Peyer's patch (tissue), 4 donors: ENCODE results near the gene CHMP1B. TPM values are rescaled to one million over a fixed set of nuclear protein-coding genes. Genes with fewer than 3 reads are reported as not detected.

Source experiments
- DNase-seq, 3 donors: peaks; one replicate each; pipeline ENCODE4 v3.0.0-alpha.2; 2017 to 2019
- H3K27ac ChIP-seq, 4 donors: fragments of 200-600 bp; sonication (generic); one replicate each; pipeline ENCODE4 v1.5.1; 2016 to 2019
- H3K27me3 ChIP-seq, 2 donors: fragments of 200-600 bp; sonication (generic); one replicate each; pipeline ENCODE4 v1.5.1; 2019
- H3K36me3 ChIP-seq, 3 donors: fragments of 200-600 bp; sonication (generic); one replicate each; pipeline ENCODE4 v1.5.1; 2016 to 2019
- H3K4me1 ChIP-seq, 4 donors: fragments of 200-600 bp; sonication (generic); one replicate each; pipeline ENCODE4 v1.5.1; 2016 to 2019
- H3K4me3 ChIP-seq, 4 donors: fragments of 200-600 bp; sonication (generic); 1 replicate in 3 of 4; 2 replicates in 1 of 4; pipeline ENCODE4 v1.5.1; 2016 to 2019; ENCODE audit warnings: mild to moderate bottlenecking in 1 of 4
- H3K9me3 ChIP-seq, 4 donors: fragments of 200-600 bp; sonication (generic); one replicate each; pipeline ENCODE4 v1.5.1; 2016 to 2019; ENCODE audit warnings: mild to moderate bottlenecking in 1 of 4
- CTCF ChIP-seq, 6 experiments: fragments of 450-650 bp in 4 of 6; fragments of 200-600 bp in 2 of 6; sonication (generic) in 1 of 6; IDR thresholded peaks; one replicate each; pipeline ENCODE4 v1.5.1; 2017 to 2019; ENCODE audit warnings: antibody characterized with exemption in 6 of 6, mild to moderate bottlenecking in 3 of 6, moderate library complexity in 1 of 6
- POLR2A ChIP-seq, 2 donors: fragments of 450-650 bp; IDR thresholded peaks; one replicate each; pipeline ENCODE4 v1.5.1; 2017; ENCODE audit warnings: antibody characterized with exemption in 2 of 2, mild to moderate bottlenecking in 2 of 2, moderate library complexity in 2 of 2
- total RNA-seq, 4 donors: library from RNA; depleted of rRNA; stranded (reverse); fragments of >200 nt; gene quantifications; one replicate each; pipeline ENCODE4 v1.1.0, GENCODE V29; 2016

CHMP1B gene
- total RNA-seq, 4 donors from 2014 or later: 51.1 to 71.6 (median 65.0) TPM

- no peak for DNase-seq
- Histone ChIP-seq H3K4me1 (no peaks in the 10 kb centered on the region), H3K36me3 (no peaks in the 10 kb centered on the region), H3K9me3 (no peaks in the 10 kb centered on the region), H3K27me3 (no peaks in the 10 kb centered on the region), H3K4me3 (no peak overlapping the region), H3K27ac (no peak overlapping the region)
- no peak for TF ChIP-seq POLR2A (IDR thresholded peaks at IDR 0.05)
- no peak for TF ChIP-seq CTCF (IDR thresholded peaks at IDR 0.05)
Measured at GRCh38 chr18:11828786-11829432, 22.3 kb upstream of the CHMP1B start.

GRCh38 chr18:11830585-11830984 lies 20.6 kb upstream of the CHMP1B start:
- no peaks in the 10 kb centered on the region for H3K9me3 ChIP-seq
- H3K36me3 ChIP-seq: no peaks in the 10 kb centered on the region
- no peak overlapping the region for H3K4me3 ChIP-seq
- TF ChIP-seq CTCF (IDR thresholded peaks at IDR 0.05): no peak
- TF ChIP-seq POLR2A (IDR thresholded peaks at IDR 0.05): no peak
- H3K27me3 ChIP-seq: no peaks in the 10 kb centered on the region
- no peaks in the 10 kb centered on the region for H3K4me1 ChIP-seq
- no peak for DNase-seq
- H3K27ac ChIP-seq: no peak overlapping the region

GRCh38 chr18:11831921-11832320 lies 19.3 kb upstream of the CHMP1B start:
- H3K9me3 ChIP-seq: no peaks in the 10 kb centered on the region
- no peaks in the 10 kb centered on the region for H3K27me3 ChIP-seq
- H3K4me3 ChIP-seq: no peak overlapping the region
- DNase-seq: no peak
- no peaks in the 10 kb centered on the region for H3K4me1 ChIP-seq
- TF ChIP-seq CTCF (IDR thresholded peaks at IDR 0.05): no peak
- no peak for TF ChIP-seq POLR2A (IDR thresholded peaks at IDR 0.05)
- H3K36me3 ChIP-seq: no peaks in the 10 kb centered on the region
- H3K27ac ChIP-seq: no peak overlapping the region

GRCh38 chr18:11834772-11835171 lies 16.4 kb upstream of the CHMP1B start:
- H3K36me3 ChIP-seq: no peaks in the 10 kb centered on the region
- TF ChIP-seq CTCF (IDR thresholded peaks at IDR 0.05) (no peak), POLR2A (IDR thresholded peaks at IDR 0.05) (no peak)
- DNase-seq: no peak
- no peak overlapping the region for H3K27ac ChIP-seq
- H3K27me3 ChIP-seq: no peaks in the 10 kb centered on the region
- no peaks in the 10 kb centered on the region for H3K4me1 ChIP-seq
- H3K4me3 ChIP-seq: no peak overlapping the region
- no peaks in the 10 kb centered on the region for H3K9me3 ChIP-seq

- Histone ChIP-seq H3K4me3 (no peak overlapping the region), H3K27me3 (no peaks in the 10 kb centered on the region), H3K27ac (no peak overlapping the region), H3K4me1 (no peaks in the 10 kb centered on the region), H3K9me3 (no peaks in the 10 kb centered on the region), H3K36me3 (no peaks in the 10 kb centered on the region)
- TF ChIP-seq CTCF (IDR thresholded peaks at IDR 0.05): no peak
- no peak for TF ChIP-seq POLR2A (IDR thresholded peaks at IDR 0.05)
- DNase-seq: no peak
Measured at GRCh38 chr18:11839556-11839955, 11.7 kb upstream of the CHMP1B start.

- Histone ChIP-seq H3K9me3 (no peaks in the 10 kb centered on the region), H3K36me3 (no peaks in the 10 kb centered on the region), H3K4me1 (no peaks in the 10 kb centered on the region), H3K27me3 (no peaks in the 10 kb centered on the region), H3K27ac (no peak overlapping the region), H3K4me3 (no peak overlapping the region)
- TF ChIP-seq CTCF (IDR thresholded peaks at IDR 0.05): no peak
- TF ChIP-seq POLR2A (IDR thresholded peaks at IDR 0.05): no peak
- DNase-seq: no peak
Measured at GRCh38 chr18:11840493-11840892, 10.7 kb upstream of the CHMP1B start.
